Left ventricle myocardium inferior (tissue), 1 donor: ENCODE measurements around the gene CDH24. TPM values are rescaled to one million over a fixed set of nuclear protein-coding genes. Genes with fewer than 3 reads are reported as not detected.
A peak's percentile ranks its signal among the peaks of the same experiment; 100 is the strongest.

Experiments
- DNase-seq: peaks from one replicate; pipeline ENCODE4 v3.0.0-alpha.2; 2020
- H3K27ac ChIP-seq: fragments of 200-600 bp; replicated peaks from 2 replicates; pipeline ENCODE4 v1.8.0; 2021
- H3K27me3 ChIP-seq: fragments of 200-600 bp; 2 replicates; pipeline ENCODE4 v1.8.0; 2021; ENCODE audit warnings: low read depth
- H3K36me3 ChIP-seq: fragments of 200-600 bp; 2 replicates; pipeline ENCODE4 v1.8.0; 2021
- H3K4me1 ChIP-seq: fragments of 200-600 bp; 2 replicates; pipeline ENCODE4 v1.8.0; 2021
- H3K4me3 ChIP-seq: fragments of 200-600 bp; 2 replicates; pipeline ENCODE4 v1.8.0; 2021; ENCODE audit warnings: mild to moderate bottlenecking, moderate library complexity
- H3K9me3 ChIP-seq: fragments of 200-600 bp; replicated peaks from 2 replicates; pipeline ENCODE4 v1.8.0; 2021
- CTCF ChIP-seq: fragments of 200-600 bp; IDR thresholded peaks from 2 replicates; pipeline ENCODE4 v1.8.0; 2021; ENCODE audit warnings: antibody characterized with exemption, mild to moderate bottlenecking, borderline replicate concordance
- intact Hi-C: fragments of 100-400 bp; cut with micrococcal nuclease; formaldehyde crosslinking; loops from one replicate; pipeline ENCODE4 v1.11.0; 2022
- total RNA-seq: library from RNA; stranded (reverse); fragmentation: NEBNext Ultra II Directional; extraction: Animal tissue kit (Norgen Biotek cat#: 25700); gene quantifications from one replicate; pipeline ENCODE4 v1.2.1, GENCODE V29; 2021
- donor health status: DM: no; HTN: yes; CAD: no; lungs with severe emphysema.

The CDH24 gene
- total RNA-seq, 1 donor from 2014 or later: 2.1 TPM

GRCh38 chr14:23056145-23056955 lies 970 bp downstream of the CDH24 start:
- TF ChIP-seq CTCF: peak; percentile 82
- peak overlapping the region; percentile 84 for H3K4me3 ChIP-seq
- no peaks in the 10 kb centered on the region for H3K9me3 ChIP-seq
- intact Hi-C loops: loop anchor here (5.0 kb wide), 1 partner anchor 69 kb away; no protein-coding TSS in a partner anchor
- no peaks in the 10 kb centered on the region for H3K27me3 ChIP-seq
- DNase-seq: peak; percentile 59
- H3K36me3 ChIP-seq: peaks cover 29% of the 10 kb centered on the region
- peaks cover 29% of the 10 kb centered on the region for H3K4me1 ChIP-seq
- H3K27ac ChIP-seq: peak overlapping the region; percentile 11

- peaks cover 29% of the 10 kb centered on the region for H3K4me1 ChIP-seq
- H3K27ac ChIP-seq: no peak overlapping the region
- intact Hi-C loops: loop anchor here (5.0 kb wide), 1 partner anchor 68 kb away; no protein-coding TSS in a partner anchor
- H3K36me3 ChIP-seq: peaks cover 23% of the 10 kb centered on the region
- H3K9me3 ChIP-seq: no peaks in the 10 kb centered on the region
- no peak for DNase-seq
- H3K27me3 ChIP-seq: no peaks in the 10 kb centered on the region
- no peak for TF ChIP-seq CTCF
- H3K4me3 ChIP-seq: no peak overlapping the region
Measured at GRCh38 chr14:23055621-23056144, 1.6 kb downstream of the CDH24 start.

GRCh38 chr14:23055147-23055550 lies 2.2 kb downstream of the CDH24 start:
- Histone ChIP-seq H3K27me3 (no peaks in the 10 kb centered on the region), H3K9me3 (no peaks in the 10 kb centered on the region), H3K4me1 (peaks cover 29% of the 10 kb centered on the region), H3K4me3 (no peak overlapping the region), H3K27ac (no peak overlapping the region), H3K36me3 (peaks cover 17% of the 10 kb centered on the region)
- no peak for DNase-seq
- no peak for TF ChIP-seq CTCF
- intact Hi-C loops: loop anchor here (5.0 kb wide), 1 partner anchor 68 kb away; no protein-coding TSS in a partner anchor

- no peak for DNase-seq
- Histone ChIP-seq H3K27ac (no peak overlapping the region), H3K36me3 (peaks cover 8% of the 10 kb centered on the region), H3K9me3 (no peaks in the 10 kb centered on the region), H3K4me1 (peaks cover 29% of the 10 kb centered on the region), H3K4me3 (no peak overlapping the region), H3K27me3 (no peaks in the 10 kb centered on the region)
- intact Hi-C loops: no loop called here
- TF ChIP-seq CTCF: peak; percentile 40
Measured at GRCh38 chr14:23054000-23054811, 3.1 kb downstream of the CDH24 start.

GRCh38 chr14:23053426-23053825 lies 3.9 kb downstream of the CDH24 start:
- no peak for TF ChIP-seq CTCF
- H3K36me3 ChIP-seq: peaks cover under 1% of the 10 kb centered on the region
- DNase-seq: no peak
- peaks cover 29% of the 10 kb centered on the region for H3K4me1 ChIP-seq
- H3K4me3 ChIP-seq: no peak overlapping the region
- no peaks in the 10 kb centered on the region for H3K27me3 ChIP-seq
- no peaks in the 10 kb centered on the region for H3K9me3 ChIP-seq
- intact Hi-C loops: no loop called here
- no peak overlapping the region for H3K27ac ChIP-seq
